ENCODE measurements around the gene PROX2.
A peak's percentile ranks its signal among the peaks of the same experiment; 100 is the strongest.

PROX2 gene

DNA sequence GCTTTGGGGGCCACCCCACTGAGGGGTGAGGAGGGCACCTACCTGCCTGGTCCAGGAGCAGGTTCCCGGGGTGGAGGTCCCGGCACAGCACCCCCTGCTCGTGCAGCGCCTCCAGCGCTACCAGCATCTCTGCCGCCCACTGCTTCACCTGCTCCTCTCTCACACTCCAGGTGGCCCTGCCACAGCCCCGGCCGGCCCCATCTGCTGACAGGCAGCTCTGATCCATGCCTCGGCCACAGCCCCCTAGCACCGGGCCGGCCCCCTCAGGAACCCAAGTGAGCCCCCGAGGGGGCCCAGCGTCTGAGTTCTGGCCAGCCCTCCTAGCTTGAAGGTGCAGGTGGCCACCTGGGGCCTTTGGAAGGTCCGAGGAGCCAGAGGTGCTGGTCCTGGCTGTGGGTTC lies 33.6 kb upstream of the PROX2 start:
- DNase-seq (ENCODE audit: low read depth in 3 of 3) = no peak

DNA sequence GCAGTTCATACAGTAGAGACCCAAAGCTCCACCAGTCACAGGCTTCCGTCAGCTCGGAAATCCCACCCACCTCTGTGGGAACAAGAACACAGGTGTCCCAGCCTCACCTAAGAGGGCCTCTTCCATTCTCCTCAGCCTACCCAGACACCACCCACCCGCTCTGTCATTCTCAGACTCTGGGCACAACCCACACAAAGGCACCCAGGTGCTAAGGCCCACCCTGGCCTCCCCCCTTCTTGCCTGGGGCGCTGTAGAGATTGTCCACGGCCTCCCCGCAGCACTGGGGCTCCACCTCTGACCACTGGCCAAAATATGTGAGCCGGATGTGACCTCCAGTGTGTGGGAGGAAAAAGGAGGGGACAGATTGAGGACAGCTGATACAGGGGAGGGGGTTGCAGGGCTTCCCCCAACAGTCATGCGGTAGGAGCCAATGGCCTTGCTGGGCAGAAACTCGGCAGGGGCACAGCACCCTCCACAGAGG lies 33.0 kb upstream of the PROX2 start:
- DNase-seq (ENCODE audit: low read depth in 3 of 3) = no peak

DNA sequence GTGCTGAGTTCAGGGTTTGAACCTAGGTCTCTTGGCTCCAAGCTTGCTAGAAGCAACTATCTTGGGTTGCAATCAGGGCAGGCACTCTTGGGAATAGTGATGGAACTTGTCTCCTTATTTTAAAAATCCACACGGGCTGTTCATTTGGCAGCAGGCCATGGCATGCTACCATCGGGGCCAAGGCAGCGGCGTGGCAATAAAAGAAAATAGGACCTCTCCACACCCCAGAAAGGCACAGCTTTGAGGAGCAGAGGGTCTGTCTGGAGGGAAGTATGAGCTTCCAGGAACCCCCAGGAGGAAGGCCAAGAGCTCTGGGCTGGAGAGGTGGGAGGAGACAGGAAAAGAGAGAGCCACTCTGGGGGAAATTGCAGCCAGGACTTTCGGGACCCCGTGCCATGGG lies 31.8 kb upstream of the PROX2 start:
- no peak for DNase-seq (ENCODE audit: low read depth in 3 of 3)

DNA sequence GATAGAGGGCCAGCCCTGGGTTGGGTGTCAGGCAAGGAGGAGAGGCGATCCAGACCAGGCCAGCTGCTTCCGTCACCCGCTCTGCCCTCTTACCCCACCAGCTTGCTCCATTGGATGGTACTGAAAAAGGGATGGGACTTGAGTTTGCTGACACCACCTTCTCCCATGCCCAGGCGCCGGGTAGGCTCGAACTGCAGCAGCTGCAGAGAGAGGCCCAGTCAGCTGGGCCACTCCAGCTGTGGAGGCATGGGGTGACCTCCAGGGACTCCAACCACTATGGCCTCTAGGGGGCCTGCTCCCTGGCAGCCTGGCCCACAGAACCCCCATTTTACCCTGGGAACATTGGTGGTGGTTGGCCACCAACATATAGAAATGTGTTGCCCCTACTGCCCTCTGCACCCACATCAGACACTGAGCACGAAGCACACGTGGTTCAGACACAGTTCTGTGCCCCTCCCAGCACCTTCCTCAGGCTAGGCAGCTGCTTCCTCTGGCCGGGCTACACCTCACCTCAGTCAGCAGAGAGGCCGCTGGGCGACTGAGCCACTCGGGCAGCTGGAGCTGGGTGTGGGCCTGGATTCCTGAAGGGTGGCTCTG lies 31.1 kb upstream of the PROX2 start:
- DNase-seq (ENCODE audit: low read depth in 3 of 3) = no peak

DNA sequence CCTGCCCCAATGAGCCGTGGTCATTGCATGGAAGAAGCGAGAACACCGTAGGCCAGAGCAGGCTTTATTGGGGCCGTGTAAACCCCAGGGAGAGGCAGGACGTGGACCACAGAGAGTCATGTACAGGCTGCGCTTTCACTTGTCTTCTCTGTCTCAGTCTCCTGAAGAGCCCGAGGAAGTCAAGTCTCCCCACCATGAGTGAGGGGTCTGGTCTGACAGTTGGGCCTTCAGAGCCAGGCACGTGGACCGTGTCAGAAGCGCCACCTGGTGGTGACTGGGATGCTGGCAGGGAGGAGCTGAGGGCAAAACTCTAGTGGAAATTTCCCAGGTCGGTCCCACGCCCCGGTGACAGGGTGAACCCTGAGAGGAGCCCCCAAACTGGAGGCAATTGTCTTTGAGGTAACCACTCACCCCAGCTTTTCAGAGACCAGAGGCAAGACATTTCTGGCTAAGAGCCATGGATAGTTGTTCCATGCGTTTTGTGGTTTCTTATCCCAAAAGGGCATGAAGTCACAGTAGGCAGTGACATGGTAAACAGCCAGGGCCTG lies 29.7 kb upstream of the PROX2 start:
- DNase-seq (ENCODE audit: low read depth in 3 of 3) = peak; percentile 62 to 78 (median 70)

DNA sequence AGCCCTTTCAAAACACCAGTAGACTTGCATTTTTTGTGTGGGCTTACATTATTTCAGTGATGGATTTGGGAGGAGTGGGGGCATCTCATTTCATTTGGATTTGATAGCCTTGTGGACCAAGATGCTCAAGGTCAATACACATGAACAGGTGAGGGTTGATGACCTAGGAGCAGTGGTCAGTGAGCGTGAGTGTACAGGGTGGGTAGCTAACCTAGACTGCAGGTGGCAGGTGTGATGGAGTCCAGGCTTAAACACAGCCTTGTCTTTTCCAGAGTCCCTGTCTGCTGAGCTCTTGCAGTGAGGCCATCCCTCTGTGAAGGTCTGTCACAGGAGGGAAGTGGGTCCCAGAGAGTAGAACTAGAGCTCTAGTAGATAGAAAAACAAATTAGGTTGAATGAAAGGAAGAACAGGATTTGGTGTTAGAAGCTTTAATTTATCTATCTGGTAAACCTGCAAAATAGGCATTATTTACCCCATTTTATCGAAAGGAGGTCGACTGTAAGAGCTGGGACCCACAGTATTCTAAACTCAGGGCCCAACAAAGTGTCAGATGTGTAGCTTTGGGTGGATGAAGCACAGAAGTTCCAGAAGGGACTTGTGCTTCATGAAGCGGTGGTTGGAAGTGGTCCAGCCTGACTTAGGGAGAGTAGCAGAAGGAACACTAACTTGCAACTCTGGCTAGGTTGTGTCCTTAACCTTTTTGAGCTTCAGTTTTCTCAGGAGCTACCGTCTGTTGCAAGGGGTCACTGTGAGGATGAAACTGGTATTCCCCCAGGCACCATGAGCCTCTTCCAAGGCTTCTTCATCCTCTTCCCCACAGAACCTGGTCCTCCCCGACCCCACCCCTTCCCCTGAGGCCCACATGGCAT lies 28.9 kb upstream of the PROX2 start:
- no peak for DNase-seq (ENCODE audit: low read depth in 3 of 3)

DNA sequence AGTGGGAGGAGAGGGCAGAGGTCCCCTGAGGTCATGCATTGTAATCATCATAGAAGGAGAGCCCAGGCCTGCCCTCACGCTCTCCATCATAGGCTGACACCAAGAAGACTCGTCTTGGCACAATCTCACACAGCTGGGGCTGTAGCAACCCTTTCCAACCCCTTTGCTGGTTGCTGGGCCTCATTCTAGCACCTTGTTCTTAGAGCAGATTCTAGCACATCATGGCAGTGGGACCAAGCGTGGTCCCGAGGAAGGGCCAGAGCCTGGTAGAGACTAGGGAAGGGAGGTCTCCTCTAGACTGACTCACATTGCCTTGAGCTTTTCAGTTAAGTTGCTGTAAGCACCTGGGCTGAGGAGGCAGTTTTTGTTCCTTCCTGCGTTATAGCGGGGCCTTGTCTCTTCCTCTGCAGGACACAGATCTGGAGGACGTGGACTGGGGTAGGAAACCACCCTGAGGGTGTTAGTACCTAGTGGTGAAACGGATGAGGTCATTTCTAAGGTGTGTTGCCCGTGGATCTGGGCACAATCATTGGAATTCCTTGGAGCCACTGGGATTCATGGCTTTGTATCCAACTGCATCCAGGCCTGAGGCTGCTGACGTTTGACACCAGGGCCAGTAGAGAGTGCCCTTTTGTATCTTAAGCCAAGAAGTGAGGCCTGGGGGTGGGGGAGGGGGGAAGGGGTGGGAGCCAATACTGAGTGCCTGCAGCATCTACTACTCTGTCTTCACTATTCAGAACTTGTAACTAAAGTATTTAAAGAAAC lies 27.2 kb upstream of the PROX2 start:
- no peak for DNase-seq (ENCODE audit: low read depth in 3 of 3)

DNA sequence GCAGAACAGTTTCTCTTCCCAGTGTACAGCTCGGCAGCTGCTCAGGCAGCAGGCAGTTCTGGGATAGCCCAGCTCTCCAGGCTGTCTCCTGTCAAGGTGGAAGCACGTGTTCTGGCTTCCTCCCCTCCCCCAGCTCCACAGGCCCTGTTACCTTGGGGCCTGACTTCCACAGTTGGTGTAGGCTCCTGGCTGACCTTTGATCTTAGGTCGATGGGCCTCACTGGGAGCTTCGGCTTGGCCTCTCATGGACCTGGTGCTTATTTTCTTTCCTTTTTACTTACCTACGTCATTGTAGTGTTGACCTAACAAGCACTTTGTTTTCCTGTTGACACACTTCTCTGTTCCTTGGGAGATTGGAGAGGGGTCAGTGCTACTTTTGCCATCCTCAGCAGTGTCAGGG lies 22.7 kb upstream of the PROX2 start:
- DNase-seq (ENCODE audit: low read depth in 3 of 3) = no peak

DNA sequence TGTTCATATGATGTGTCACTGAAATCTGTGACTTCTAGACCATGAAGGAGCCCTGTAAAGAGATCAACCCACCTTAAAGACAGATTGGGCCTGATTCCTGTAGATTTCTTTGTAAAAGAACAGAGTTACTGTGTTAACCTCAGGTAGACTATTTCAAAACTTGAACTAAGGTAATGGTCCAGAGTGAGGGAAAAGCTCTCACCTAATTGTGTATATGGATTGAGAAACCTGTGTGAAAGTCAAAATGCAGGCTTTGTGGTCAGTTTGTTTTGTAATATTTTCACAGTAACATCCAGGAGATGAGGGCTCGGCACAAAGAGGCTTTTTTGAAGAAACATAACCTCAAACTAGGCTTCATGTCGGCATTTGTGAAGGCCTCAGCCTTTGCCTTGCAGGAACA lies 22.1 kb upstream of the PROX2 start:
- DNase-seq (ENCODE audit: low read depth in 3 of 3) = no peak

DNA sequence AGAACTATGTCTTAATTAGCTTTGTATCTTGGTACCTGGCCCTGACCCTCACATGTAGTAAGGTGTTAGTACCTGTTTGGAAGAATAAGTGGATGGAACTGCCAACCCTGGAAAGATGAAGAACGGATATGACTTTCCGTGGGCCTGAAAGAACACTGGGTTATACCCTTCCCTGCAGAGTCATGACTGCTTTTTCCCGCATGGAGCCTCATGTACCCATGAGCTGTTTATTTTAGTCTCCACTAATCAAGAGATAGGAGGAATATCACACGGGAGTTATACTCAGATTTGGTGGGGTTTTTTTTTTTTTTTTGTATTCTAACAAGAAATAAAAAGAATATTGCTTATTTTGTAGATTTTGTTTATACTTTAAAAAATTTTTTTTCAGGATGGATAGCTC lies 21.7 kb upstream of the PROX2 start:
- no peak for DNase-seq (ENCODE audit: low read depth in 3 of 3)

DNA sequence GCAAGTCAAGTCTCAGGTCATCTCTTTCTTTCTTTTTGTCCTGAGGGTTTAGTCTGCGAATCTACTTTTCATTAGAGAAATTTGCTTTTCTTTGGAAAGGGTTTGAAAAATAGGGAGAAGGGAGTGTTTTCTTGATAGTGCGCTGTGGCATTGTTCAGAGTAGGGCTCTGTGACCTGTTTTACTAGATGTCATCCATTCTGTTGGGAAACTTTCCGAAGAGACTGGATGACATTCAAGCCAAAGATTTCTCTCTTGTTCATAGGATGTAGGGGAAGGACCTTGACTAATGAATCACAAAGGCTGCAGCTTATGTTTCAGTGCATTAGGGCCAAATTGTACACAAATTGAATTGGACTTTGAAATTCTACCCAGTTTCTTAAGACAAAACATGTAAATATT lies 20.5 kb upstream of the PROX2 start:
- no peak for DNase-seq (ENCODE audit: low read depth in 3 of 3)

DNA sequence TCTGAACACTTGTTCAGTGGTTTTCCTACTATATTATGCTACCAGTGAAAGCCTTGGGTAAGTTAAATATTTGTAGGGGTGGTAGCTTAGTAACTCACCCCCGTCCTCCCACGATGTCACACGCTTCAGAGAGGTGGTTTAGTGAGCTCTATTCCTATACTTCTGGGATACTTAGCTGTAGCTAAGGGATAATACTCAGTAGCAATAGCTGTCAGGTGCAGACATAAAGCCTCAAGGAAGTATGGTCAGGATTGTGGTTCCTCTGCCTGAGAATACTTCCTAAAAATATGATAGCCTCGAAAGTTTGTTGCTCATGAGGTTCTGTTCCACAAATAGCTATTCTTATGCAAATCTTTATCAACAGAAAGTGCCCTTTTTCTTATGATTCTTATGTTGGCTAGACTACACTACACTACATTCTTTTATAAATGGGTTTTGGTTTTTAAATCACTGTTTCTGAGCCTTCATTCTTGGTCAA lies 17.7 kb upstream of the PROX2 start:
- DNase-seq (ENCODE audit: low read depth in 3 of 3) = no peak

DNA sequence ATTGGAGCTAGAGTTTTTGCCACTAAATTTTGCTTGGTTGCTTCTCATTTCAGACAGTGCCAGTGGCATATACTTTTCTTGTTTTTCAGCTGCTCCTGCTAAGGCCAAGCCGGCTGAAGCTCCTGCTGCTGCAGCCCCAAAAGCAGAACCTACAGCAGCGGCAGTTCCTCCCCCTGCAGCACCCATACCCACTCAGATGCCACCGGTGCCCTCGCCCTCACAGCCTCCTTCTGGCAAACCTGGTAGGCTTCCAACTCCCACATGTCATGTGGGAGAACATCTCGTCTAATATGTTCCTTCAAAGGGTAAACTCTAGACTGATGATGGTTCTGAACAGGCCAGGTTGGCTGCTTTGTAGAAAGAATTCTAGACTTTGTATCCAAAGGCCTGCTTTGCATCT lies 16.8 kb upstream of the PROX2 start:
- DNase-seq (ENCODE audit: low read depth in 3 of 3) = no peak

DNA sequence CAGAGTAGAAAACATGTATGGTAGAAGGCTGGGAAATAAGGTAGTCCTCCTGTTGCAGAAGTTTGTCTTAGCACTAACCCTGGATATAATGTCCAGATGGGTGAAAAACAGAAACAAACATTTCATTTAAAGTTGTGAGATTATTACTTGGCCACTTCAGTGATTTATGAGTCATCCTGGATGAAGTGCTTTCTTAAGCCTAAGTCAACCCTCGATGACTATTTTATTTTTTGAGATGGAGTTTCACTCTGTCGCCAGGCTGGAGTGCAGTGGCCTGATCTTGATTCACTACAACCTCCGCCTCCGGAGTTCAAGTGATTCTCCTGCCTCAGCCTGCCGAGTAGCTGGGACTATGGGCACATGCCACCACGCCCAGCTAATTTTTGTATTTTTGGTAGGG lies 15.9 kb upstream of the PROX2 start:
- no peak for DNase-seq (ENCODE audit: low read depth in 3 of 3)

DNA sequence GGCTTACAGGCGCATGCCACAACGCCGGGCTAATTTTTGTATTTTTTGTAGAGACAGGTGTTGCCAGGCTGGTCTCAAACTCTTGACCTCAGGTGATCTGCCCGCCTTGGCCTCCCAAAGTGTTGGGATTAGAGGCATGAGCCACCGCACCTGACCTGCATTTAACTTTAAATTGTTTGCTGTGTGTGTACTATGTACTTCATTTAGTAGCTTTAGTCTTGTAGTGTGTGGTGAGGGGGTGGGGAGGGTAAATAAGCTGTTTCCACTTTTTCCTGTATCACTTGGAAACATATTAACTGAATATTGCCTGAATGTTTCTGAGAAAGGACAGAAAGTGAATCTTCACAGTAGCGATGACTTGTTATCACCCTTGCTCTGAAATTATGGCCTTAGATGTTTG lies 14.3 kb upstream of the PROX2 start:
- DNase-seq (ENCODE audit: low read depth in 3 of 3) = no peak

DNA sequence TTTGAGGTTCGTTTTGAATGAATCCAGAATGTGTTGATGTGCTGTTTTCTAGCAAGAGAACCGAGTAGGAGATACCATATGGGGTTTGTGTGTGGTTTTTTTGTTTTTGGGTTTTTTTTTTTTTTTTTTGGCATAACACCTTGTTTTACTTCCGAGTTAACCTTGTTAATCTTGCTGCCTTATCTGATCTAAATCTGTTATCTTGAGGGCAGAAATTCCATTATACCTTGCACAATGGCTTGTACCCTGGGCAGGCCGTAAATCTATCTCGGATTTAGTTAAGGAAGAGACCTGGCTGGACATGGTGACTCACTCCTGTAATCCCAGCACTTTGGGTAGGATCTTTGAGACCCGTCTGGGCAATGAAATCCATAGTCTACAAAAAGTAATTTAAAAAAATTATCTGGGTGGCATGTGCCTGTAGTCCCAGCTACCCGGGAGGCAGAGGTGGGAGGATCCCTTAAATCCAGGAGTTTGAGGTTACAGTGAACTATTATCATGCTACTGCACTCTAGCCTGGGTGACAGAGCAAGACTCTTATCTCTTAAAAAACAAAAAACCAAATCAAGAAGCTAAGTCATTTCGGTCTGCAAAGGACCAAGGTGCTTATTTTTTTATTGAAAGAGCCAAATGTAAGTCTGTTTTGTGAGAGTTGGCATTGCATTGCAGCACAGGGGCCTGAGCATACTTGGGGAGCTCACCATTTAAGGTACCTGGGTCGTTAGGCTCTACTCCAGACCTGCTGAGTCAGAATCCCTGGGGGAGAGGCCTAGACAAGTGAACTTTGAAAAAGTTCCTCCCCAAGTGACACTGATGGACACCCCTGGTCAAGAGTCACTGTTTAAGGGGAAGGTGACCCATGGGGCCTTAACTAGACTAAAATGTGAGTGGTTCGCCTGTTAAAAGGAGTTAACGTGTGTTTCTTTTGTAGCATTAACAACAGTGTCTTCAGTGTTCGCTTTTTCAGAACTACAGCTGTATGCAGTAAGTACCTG lies 12.5 kb upstream of the PROX2 start:
- no peak for DNase-seq (ENCODE audit: low read depth in 3 of 3)

DNA sequence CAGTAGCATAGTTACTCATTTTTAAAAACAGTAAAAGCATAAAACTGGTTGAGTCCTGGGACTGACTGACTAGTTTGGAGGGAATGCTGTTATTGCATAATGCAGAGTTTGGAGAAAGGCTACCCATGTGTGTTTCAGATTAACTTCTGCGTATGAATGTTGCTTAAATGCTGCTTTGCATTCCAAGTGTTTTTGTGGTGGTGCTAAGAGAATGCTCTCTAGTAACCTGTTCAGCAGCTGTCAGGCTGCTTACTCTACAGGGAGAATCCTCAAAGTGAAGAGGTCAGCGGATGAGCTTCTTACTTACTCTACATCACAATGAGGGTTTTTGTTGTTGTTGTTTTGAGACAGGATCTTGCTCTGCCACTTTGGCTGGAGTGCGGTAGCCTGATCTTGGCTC lies 10.1 kb upstream of the PROX2 start:
- no peak for DNase-seq (ENCODE audit: low read depth in 3 of 3)

DNA sequence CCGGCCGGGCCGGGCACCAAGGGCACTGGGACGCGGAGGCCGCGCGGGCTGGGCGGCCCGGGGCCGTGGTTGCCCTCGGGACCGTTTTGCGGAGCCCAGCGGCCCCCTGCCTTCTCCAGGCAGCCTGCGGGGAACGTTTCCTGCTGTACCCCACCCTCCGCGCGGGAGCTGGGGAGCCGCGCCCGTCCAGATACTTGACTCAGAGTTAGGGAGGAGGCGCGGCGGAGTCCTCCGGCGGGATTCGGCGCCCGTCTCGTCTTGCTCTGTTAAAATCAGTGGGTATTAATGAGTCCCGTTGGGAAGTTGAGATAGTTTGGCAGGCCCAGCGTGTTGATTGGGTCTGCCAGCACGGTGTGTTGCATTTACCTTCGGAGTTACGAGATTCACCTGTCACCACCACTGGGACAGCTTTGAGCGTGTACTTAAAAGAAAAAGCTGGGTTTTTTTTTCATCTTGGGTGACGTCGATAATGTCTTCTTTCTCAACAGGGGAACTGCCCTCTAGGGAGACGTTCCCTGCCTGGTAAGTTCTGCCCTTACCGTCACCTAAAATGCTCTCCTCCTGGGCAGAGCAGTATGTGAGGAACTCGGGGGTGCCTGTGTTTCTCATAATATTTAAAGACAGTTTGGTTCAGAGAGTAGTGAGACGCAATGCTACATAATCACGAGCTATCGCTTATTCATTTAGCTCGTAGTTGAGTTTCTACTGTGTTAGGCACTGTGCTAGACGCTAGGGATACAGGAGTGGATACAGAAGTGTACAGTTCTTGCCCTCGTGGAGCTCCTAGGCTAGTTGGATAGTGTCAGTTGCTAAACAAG lies 6.4 kb upstream of the PROX2 start:
- peak in 2 of 3 experiments; percentile 18 to 44 for DNase-seq (ENCODE audit: low read depth in 3 of 3)

DNA sequence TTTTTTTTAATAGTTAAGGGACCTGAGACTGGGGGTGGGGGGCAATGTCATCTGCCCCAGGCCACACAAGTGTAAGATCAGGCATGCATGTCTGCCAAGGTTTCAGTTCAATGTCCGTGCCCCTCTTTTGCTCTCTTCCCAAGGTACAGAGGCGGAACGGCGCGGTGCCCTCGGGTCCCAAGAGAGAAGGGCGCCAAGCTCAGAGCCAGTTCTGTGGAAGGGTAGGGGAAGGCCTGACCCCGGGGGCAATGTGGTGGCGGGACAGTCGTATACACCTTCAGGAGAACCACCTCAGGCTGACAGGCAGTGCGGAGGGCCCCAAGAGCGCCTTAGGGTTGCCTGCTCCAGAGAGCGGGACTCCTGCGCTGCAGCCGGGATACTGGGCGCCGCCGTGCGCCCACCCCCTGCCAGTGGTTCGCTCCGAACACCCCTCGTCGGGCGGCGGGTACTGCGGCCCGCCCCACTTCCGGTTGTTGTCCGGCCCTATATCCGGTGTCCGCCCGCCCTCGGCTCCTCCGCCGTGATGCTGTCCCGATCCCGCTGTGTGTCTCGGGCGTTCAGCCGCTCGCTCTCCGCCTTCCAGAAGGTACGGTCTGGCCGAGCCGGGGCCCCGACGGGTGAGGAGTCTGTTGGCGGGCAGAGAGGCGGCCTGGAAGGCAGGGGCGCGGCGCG lies 5.6 kb upstream of the PROX2 start, which contains the start of gene DLST:
DLST (plus strand) TSS at position 486 of the 672 bp plus-strand sequence; CDS start at position 524, 38 bp downstream.
- DNase-seq (ENCODE audit: low read depth in 3 of 3) = peak; percentile 75 to 86 (median 81)

Measured in stimulated activated CD4-positive, alpha-beta T cell treated with anti-CD3 and anti-CD28 coated beads, TNF-alpha, amount 100 ng/mL, for 24 hours (primary cell).